Neural crest cell (in vitro differentiated cells): ENCODE measurements around the gene SLC9A3. TPM values are rescaled to one million over a fixed set of nuclear protein-coding genes. Genes with fewer than 3 reads are reported as not detected.
"Not testable (repeated sequence)": the region's sequence is repeated elsewhere in the genome, so short reads cannot be mapped to it uniquely, and the experiment has no call there.

Source experiments
- DNase-seq: peaks from one replicate; pipeline ENCODE4 v3.0.0; 2021; ENCODE audit warnings: low read depth, mixed read lengths, low spot score
- H3K27ac Mint-ChIP-seq: one replicate; pipeline ENCODE4 v1.8.0; 2021; ENCODE audit warnings: mild to moderate bottlenecking, mixed read lengths; ENCODE audit not compliant: unreplicated experiment
- H3K27me3 Mint-ChIP-seq: 2 replicates; pipeline ENCODE4 v1.8.0; 2021; ENCODE audit warnings: low read depth, mild to moderate bottlenecking, mixed read lengths
- H3K36me3 Mint-ChIP-seq: 2 replicates; pipeline ENCODE4 v1.8.0; 2021; ENCODE audit warnings: low read depth, mild to moderate bottlenecking, mixed read lengths
- H3K4me1 Mint-ChIP-seq: 2 replicates; pipeline ENCODE4 v1.8.0; 2021; ENCODE audit warnings: mixed read lengths
- H3K4me3 Mint-ChIP-seq: one replicate; pipeline ENCODE4 v1.8.0; 2021; ENCODE audit warnings: mild to moderate bottlenecking, mixed read lengths
- H3K9me3 Mint-ChIP-seq: 2 replicates; pipeline ENCODE4 v1.8.0; 2021; ENCODE audit warnings: mixed read lengths
- CTCF ChIP-seq: fragments of 200-600 bp; sonication (generic); conservative IDR thresholded peaks from 2 replicates; pipeline ENCODE4 v1.5.0; 2021; ENCODE audit warnings: antibody characterized with exemption, mild to moderate bottlenecking
- total RNA-seq: library from RNA; stranded (reverse); gene quantifications from 2 replicates; pipeline ENCODE4 v1.2.1, GENCODE V29; 2021

The SLC9A3 gene
- total RNA-seq, 1 donor from 2014 or later: 1.5 TPM

GRCh38 chr5:560792-561166 lies 36.5 kb upstream of the SLC9A3 start:
- Mint-ChIP-seq H3K9me3 (no peaks in the 10 kb centered on the region), H3K4me3 (no peak overlapping the region), H3K27ac (no peak overlapping the region), H3K4me1 (no peaks in the 10 kb centered on the region), H3K27me3 (peaks cover 19% of the 10 kb centered on the region), H3K36me3 (no peaks in the 10 kb centered on the region)
- DNase-seq: no peak
- no peak for TF ChIP-seq CTCF

- Mint-ChIP-seq H3K9me3 (no peaks in the 10 kb centered on the region), H3K27ac (no peak overlapping the region), H3K4me1 (no peaks in the 10 kb centered on the region), H3K27me3 (peaks cover 20% of the 10 kb centered on the region), H3K4me3 (no peak overlapping the region), H3K36me3 (no peaks in the 10 kb centered on the region)
- TF ChIP-seq CTCF: no peak
- DNase-seq: no peak
These were observed 34.7 kb upstream of the SLC9A3 start for GRCh38 chr5:558871-559503.

- H3K9me3 Mint-ChIP-seq: peaks cover 3% of the 10 kb centered on the region
- H3K36me3 Mint-ChIP-seq: peaks cover 3% of the 10 kb centered on the region
- H3K4me1 Mint-ChIP-seq: no peaks in the 10 kb centered on the region
- DNase-seq: no peak
- no peak overlapping the region for H3K27ac Mint-ChIP-seq
- H3K4me3 Mint-ChIP-seq: no peak overlapping the region
- H3K27me3 Mint-ChIP-seq: peaks cover 25% of the 10 kb centered on the region
- TF ChIP-seq CTCF: no peak
These were observed 34.1 kb upstream of the SLC9A3 start for GRCh38 chr5:558326-558725.

- H3K9me3 Mint-ChIP-seq, H3K27ac Mint-ChIP-seq, H3K4me3 Mint-ChIP-seq, H3K36me3 Mint-ChIP-seq, H3K4me1 Mint-ChIP-seq, DNase-seq: not testable (repeated sequence)
- peaks cover 25% of the 10 kb centered on the region for H3K27me3 Mint-ChIP-seq
These were observed 33.7 kb upstream of the SLC9A3 start for GRCh38 chr5:557917-558316.

- no peak for TF ChIP-seq CTCF
- H3K27ac Mint-ChIP-seq: no peak overlapping the region
- H3K4me3 Mint-ChIP-seq: no peak overlapping the region
- no peak for DNase-seq
- no peaks in the 10 kb centered on the region for H3K4me1 Mint-ChIP-seq
- peaks cover 3% of the 10 kb centered on the region for H3K36me3 Mint-ChIP-seq
- peaks cover 3% of the 10 kb centered on the region for H3K9me3 Mint-ChIP-seq
- peaks cover 25% of the 10 kb centered on the region for H3K27me3 Mint-ChIP-seq
These were observed 32.7 kb upstream of the SLC9A3 start for GRCh38 chr5:556909-557441.

GRCh38 chr5:555058-555623 lies 30.9 kb upstream of the SLC9A3 start:
- Mint-ChIP-seq H3K27ac (no peak overlapping the region), H3K4me1 (no peaks in the 10 kb centered on the region), H3K9me3 (peaks cover 3% of the 10 kb centered on the region), H3K4me3 (no peak overlapping the region), H3K36me3 (peaks cover 3% of the 10 kb centered on the region), H3K27me3 (peaks cover 29% of the 10 kb centered on the region)
- no peak for TF ChIP-seq CTCF
- no peak for DNase-seq
